GM18861 (cell line): ENCODE data around the gene DPEP1.
"Not testable (repeated sequence)": the region's sequence is repeated elsewhere in the genome, so short reads cannot be mapped to it uniquely, and the experiment has no call there.

Source experiments
- ATAC-seq: cut with Tn5 transposase; IDR thresholded peaks from one replicate; pipeline ENCODE4 v1.9.1; 2021; ENCODE audit not compliant: unreplicated experiment

Gene DPEP1

GRCh38 chr16:89618109-89618998, 4.9 kb downstream of the DPEP1 start:
- ATAC-seq = no peak

GRCh38 chr16:89619840-89620239, 6.4 kb downstream of the DPEP1 start:
- ATAC-seq = no peak

- ATAC-seq = no peak
Observed at GRCh38 chr16:89620406-89620841, 7.0 kb downstream of the DPEP1 start.

GRCh38 chr16:89621136-89621697, 7.8 kb downstream of the DPEP1 start:
- ATAC-seq = no peak

GRCh38 chr16:89621698-89622409, 8.4 kb downstream of the DPEP1 start:
- no peak for ATAC-seq

GRCh38 chr16:89623511-89624261, 10.2 kb downstream of the DPEP1 start:
- no peak for ATAC-seq

- ATAC-seq = no peak
Observed at GRCh38 chr16:89624777-89625761, 11.6 kb downstream of the DPEP1 start.

- ATAC-seq = no peak
Observed at GRCh38 chr16:89629827-89630610, 16.6 kb downstream of the DPEP1 start.

- ATAC-seq = no peak
Observed at GRCh38 chr16:89633064-89633631, 19.7 kb downstream of the DPEP1 start.

GRCh38 chr16:89634463-89635385, 21.3 kb downstream of the DPEP1 start:
- ATAC-seq = not testable (repeated sequence)

GRCh38 chr16:89636663-89637062, 23.2 kb downstream of the DPEP1 start:
- ATAC-seq = no peak

- no peak for ATAC-seq
Observed at GRCh38 chr16:89637379-89637778, 23.9 kb downstream of the DPEP1 start.

- ATAC-seq = no peak
Observed at GRCh38 chr16:89638455-89638854, 25.0 kb downstream of the DPEP1 start.

GRCh38 chr16:89639385-89639784, 25.9 kb downstream of the DPEP1 start:
- no peak for ATAC-seq

- no peak for ATAC-seq
Observed at GRCh38 chr16:89641458-89642119, 28.1 kb downstream of the DPEP1 start.

GRCh38 chr16:89642574-89642973, 29.1 kb downstream of the DPEP1 start:
- ATAC-seq = no peak

GRCh38 chr16:89643769-89644300, 30.4 kb downstream of the DPEP1 start:
- ATAC-seq = no peak
